ENCODE data around the gene WASF3. TPM values are rescaled to one million over a fixed set of nuclear protein-coding genes. Genes with fewer than 3 reads are reported as not detected.

WASF3 gene
- total RNA-seq, 2 donors from 2014 or later = 16.1 to 17.8 TPM

DNA sequence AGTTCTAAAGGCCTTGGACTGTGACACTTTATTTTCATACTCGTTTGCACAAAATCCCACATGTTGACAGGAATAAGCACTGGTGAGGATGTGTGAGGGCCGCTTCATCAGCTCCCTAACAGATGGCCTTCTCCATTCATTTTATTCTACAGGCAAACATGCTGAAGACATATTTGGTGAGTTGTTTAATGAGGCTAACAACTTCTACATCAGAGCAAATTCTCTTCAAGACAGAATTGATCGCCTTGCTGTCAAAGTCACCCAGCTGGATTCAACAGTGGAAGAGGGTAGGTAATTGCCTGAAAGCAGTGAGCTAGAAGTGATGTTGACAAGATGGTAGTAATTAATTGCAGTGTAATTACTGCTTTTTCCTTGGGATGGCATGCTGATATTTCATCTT lies 107.4 kb downstream of the WASF3 start:
- DNase-seq = no peak
- no peak for ATAC-seq
- intact Hi-C loops (cut with DNase I) = no loop called here

DNA sequence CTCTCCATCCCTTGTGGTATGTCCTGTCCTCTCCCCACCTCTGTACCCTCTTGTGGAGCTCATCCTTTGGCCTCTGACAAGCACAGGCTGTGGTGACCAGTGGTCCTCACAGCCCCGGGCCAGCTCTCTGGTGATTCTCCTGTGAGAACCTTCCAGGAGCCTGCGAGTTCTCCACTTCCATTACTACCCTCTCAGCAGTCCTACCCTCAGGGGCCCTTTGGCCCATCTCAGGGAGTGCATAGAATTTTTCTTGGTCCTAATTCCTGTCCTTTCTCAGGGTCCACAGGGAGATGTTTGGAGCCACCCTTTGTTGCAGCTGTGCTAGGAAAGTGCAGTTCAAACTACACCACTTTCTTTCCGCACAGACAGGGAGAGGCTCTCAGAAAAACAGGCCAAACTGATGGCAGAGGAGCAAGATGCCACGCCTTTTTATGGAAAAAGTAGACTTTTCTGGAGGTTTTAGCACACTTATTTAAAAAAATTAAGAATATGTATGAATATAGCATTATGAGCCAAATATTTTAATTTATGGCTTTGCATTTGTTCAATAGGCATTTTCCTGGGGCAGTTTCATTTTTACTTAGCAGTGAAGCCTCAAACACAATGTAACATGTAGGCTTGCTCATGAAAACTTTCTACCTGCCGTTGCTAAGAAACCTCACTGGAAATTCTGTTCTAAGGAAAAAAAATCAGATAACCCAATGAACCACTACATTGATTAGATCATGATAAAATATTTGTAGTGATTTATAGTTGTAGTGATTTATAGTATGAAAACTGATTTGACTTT lies 111.1 kb downstream of the WASF3 start:
- ATAC-seq (no peak), DNase-seq (no peak)
- intact Hi-C loops (cut with DNase I) = no loop called here

DNA sequence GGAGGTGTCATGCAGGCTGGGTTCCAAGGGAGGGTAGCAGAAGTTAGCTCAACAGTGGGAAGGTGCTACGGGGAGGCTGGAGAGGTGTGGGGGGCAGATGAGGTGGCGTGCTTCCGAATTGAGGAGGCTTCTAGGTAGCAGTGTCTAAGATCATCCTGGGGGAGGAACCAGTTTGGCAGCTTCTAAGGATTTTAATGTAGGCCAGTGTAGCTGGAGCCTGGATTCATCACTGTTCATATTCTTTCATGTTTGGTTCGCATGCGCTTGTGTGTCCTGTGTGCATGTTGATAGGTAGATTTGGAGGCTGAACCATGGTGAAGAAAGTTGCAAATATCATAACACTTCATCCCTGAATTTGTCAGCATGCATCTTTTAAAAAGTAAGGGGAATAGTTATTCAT lies 116.4 kb downstream of the WASF3 start:
- DNase-seq (no peak), ATAC-seq (no peak)
- intact Hi-C loops (cut with DNase I) = no loop called here

DNA sequence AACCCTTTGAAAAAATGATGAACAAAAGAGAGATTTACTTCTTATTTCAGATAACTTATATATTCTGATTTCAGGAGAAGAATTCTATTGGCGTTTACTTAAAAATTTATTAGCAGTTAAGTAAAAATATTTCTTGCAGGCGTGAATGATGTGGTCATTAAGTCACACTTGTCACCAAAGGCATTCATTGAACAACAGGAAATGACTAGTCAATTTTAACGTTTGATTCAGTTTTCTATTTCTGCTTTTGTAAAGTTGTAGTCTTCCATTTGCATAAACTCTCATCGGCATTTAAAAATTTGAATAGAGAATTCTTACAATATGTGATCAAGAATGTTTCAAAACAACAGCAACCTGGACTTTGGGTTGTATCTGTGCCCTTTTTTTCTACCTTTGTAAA lies 119.7 kb downstream of the WASF3 start:
- intact Hi-C loops (cut with DNase I) = no loop called here
- DNase-seq = no peak
- ATAC-seq = no peak

DNA sequence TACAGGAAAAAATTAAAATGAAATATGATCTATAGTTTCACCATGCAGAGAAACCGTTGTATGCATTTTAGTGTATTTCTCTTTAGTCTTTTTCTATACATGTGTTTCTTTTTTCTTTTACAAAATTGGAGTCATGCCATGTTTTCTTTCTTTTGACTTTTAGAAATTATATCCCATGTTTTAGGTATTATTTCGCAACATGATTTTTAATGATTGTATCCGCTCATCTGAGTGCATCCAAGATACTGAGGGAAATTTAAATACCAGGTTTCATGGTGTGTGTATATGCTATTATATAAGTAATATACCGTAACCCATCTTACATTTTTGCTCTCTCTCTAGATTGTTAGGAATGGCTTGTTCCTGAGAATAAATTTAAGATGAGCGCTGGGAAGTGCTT lies 120.8 kb downstream of the WASF3 start:
- intact Hi-C loops (cut with DNase I) = no loop called here
- ATAC-seq (no peak), DNase-seq (no peak)

DNA sequence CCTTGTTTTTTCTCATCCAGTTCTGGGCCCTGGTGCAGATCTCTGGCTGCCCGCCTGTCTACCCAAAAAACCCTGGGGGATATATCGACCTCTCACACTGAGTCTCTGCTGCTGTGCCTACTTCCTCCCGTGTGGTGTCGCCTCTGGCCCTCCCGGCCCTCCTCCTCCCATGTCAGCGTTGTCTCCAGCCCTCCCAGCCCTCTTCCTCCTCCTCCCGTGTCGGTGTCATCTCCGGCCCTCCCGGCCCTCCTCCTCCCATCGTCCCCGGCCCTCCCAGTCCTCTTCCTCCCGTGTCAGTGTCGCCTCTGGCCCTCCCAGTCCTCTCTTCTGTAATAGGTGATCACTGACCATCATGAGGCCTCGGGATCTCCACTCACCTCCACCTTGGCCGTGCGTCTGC lies 121.3 kb downstream of the WASF3 start:
- no peak for ATAC-seq
- intact Hi-C loops (cut with DNase I) = no loop called here
- DNase-seq = no peak

DNA sequence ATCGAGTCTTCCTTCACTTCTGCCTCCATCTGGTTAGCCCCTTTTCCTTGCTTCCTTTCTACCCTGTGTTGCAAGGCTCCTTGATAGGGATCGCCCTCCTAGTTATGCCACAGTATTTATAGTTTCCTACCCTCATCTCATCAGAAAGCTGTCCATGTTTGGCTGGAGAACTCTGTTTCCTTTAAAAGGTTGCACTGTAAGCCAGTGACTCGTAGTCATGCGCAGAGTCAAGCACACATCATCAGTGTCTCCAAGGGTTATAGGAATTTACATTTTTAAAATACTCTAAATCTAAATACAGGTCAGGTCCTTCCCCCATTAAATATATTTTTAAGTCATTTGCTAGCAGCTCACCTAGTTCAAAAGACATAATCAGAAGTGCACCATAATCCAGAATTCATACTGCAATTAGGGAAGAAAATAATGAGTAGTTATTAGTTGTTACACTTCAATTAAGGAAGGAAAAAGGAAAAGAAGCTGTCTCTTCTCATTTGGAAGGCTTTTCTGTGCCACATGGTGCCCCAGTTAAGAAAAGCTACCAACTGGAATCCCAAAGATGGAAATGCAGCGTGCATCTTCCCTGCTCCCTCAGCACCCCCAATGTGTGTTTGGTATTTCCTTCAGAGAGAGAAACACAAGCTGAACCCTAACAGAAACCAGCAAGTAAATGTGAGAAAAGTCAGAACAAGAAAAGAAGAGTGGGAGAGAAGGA lies 122.1 kb downstream of the WASF3 start:
- ATAC-seq = no peak
- intact Hi-C loops (cut with DNase I) = no loop called here
- no peak for DNase-seq

DNA sequence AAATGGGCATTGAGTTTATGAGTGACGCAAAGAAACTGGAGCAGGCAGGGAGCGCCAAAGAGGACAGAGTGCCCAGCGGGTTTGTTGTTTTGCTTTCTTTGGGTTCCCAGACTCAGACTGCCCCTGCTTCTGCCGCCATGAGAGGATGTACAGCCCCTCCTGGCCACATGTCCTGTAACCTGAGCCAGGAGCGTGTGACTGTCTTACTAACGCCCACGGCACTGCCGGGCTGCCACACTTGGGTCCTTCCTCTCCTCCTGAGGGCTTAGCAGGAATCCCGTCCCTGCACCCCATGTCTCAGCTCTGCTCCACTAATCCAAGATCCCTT lies 122.6 kb downstream of the WASF3 start:
- intact Hi-C loops (cut with DNase I) = no loop called here
- ATAC-seq (no peak), DNase-seq (no peak)

DNA sequence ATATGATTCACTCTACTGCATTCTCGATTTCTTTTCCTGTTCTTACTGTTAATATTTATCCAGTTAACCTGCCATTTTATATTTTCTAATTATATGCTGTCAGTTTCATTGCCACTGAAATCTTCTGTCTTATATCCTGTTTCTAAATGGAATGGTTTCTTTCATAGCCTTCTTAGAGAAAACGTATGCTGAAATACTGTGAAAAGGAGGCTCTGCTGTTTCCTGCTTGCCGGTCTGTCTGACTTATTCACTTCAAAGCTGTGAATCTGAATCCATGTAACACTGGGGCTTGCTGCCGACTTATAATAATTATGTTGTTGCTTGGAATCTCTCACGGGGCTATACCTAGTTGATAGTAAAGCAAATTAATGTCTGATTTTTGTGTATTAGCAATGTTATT lies 123.1 kb downstream of the WASF3 start:
- DNase-seq = no peak
- intact Hi-C loops (cut with DNase I) = no loop called here
- ATAC-seq = no peak

DNA sequence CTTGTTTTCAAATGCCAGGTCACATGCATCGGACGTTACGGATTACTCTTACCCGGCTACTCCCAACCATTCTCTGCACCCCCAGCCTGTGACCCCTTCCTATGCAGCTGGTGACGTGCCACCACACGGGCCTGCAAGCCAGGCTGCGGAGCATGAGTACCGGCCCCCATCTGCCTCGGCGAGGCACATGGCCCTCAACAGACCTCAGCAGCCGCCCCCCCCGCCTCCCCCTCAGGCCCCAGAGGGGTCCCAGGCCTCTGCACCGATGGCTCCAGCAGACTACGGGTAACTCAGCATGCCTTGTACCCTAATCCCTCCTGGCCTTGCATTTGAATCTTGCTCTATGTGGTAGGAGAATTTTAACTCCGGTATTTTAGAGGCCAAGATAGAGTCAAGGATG lies 123.6 kb downstream of the WASF3 start:
- ATAC-seq (no peak), DNase-seq (no peak)
- intact Hi-C loops (cut with DNase I) = no loop called here

DNA sequence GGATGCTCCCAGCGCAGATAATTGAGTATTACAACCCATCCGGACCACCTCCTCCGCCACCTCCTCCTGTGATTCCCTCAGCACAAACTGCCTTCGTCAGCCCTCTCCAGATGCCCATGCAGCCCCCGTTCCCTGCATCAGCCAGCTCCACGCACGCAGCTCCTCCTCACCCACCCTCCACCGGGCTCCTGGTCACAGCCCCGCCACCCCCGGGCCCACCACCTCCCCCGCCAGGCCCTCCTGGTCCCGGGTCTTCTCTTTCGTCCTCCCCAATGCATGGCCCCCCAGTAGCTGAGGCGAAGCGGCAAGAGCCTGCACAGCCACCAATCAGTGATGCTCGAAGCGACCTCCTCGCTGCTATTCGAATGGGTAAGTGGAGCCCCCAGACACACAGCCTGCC lies 125.1 kb downstream of the WASF3 start:
- no peak for ATAC-seq
- intact Hi-C loops (cut with DNase I) = no loop called here

DNA sequence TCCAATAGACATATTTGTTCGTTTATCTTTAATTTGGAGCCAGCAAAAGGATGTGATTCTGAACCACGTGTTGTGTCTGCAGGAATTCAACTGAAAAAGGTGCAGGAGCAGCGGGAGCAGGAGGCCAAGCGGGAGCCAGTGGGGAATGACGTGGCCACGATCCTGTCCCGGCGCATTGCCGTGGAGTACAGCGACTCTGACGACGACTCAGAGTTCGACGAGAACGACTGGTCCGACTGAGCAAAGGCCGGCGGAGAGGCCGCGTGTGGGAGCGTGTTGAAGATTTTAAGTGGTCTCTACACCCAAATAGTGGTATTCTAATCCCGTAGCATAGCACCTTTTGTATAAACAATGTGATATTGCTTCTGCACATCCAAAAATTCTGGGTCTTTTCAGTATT lies 128.1 kb downstream of the WASF3 start:
- intact Hi-C loops (cut with DNase I) = no loop called here
- no peak for DNase-seq

More for the DNA sequence above, 125.1 kb downstream of the WASF3 start:
- no peak for DNase-seq

DNA sequence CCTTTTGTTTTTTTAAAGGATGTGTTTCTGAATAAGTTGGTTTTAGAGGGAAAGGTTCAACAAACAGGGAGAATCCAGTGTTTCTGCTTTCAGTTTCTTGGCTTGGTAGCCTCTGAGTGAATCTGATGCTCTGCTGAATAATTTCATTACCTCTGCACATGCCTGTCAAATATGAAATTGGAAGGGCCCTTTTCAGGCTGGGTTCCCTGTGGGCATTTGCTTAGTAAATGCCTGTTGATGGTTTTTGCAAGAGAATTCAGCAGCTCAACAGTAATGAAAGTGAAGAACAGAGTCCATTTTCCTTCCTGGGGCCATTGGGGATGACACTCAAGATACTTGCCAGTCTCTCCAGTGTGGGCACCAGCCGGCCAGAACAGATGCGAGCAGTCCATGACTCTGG lies 128.8 kb downstream of the WASF3 start:
- ATAC-seq (no peak), DNase-seq (no peak)
- intact Hi-C loops (cut with DNase I) = no loop called here

More for the DNA sequence above, 128.1 kb downstream of the WASF3 start:
- ATAC-seq = no peak

DNA sequence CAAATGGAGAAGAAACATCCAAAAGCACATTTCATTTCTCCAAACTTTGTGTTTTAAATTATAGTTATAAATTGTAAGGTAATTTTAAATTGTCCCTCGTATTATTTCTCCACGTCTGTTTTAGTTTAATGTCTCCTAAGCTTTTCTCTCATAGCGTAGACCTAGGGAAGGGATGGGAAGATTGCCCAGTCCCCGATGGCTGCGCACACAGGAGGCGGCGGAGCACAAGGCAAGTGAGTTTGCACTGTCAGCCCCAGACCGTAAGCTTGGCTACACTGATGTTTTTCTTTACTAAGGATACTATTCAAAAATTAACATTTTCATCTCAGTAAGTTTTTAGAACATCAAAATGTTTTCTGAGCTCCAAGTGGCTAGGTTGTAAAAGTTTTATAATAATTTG lies 130.8 kb downstream of the WASF3 start:
- intact Hi-C loops (cut with DNase I) = no loop called here
- ATAC-seq = no peak
- no peak for DNase-seq

DNA sequence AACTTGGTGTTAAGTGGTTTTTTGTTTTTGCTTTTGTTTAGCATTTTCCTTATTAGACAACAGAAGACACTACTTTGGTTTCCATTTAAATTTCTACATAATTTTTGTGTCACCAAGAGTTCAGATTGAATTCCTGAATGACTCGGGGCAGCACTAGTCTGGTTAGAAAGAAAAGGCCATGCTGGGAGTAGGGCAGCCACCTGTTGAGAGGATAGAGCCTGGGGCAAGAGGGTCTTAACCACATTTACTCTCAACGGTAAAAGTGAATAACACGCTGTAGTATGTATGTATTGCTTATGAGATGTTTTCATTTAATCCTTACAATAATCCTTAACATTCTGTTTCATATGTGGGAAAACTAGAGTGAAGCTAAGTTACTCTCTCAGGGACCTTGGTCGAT lies 131.5 kb downstream of the WASF3 start:
- no peak for ATAC-seq
- DNase-seq = no peak
- intact Hi-C loops (cut with DNase I) = no loop called here

DNA sequence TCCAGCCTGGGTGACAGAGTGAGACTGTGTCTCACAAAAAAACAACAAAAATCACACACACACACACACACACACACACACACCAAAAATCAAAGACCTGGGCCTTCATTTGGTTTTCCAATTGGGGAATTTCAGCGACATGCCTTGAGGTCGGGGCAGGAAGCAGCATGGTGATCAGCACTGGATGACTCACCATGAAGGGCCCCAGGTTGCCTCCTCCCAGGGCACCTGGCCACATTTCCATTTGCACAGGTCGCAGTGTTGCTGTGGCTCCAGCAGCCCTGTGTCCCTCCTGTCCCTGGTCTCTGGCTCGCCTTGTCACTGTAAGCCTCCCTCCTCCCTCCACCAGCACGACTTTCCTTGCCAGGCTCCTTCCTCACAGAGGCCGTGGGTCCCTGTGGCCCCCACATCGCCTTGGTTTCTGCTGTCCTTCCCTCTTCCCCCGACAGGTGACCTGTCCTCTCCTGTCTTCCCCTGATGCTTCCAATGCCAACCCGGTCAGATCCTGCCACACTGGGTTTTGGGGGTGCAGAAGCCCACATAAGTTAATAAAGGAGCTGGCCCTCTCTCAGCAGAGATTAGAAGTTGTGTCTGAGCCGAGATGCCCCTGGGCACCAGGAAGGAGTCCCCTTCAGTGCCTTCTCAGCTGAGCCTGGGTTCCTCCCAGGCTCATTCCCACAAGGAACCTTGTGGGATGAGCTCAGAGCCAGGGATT lies 136.4 kb downstream of the WASF3 start:
- intact Hi-C loops (cut with DNase I) = no loop called here
- ATAC-seq (no peak), DNase-seq (no peak)

DNA sequence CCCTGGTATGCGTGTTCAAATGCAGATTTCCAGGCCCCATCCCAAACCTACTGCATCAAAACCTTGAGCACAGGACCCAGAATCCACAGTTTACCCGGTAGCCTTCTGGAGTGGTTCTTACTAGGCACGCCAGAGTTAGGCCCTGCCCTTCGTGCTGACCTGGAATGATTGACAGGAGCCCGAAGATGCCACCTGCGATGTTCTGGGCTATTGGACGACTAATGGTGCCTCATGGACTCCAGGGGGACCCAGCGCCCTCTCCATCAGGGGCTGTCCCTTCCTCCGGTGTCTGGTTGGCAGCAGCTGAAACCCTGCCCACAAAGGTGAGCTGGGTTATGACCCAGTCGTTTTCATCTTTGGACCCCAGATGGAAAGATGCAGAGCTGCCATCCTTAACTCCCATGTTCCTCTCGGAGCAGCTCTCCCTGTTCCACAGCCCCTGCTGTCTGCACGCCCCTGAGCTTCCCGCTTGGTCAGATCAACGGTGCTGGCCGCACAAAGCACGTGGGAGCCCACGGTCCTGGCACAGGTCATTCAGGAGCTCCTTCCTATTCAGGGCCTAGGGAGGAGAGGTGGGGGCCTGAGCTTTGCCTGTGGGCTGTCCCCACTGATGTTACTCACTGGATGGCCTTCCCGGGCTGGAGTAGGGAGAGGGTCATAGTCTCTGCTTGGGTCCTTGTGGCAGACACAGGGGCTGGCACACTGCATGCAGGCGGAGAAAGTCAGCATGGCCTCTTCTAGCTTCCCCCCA lies 137.3 kb downstream of the WASF3 start:
- intact Hi-C loops (cut with DNase I) = loop anchor here in 1 of 2 donors (5.0 kb wide), 2 partner anchors 212 to 512 kb away; no protein-coding TSS in a partner anchor
- no peak for DNase-seq
- ATAC-seq = no peak

DNA sequence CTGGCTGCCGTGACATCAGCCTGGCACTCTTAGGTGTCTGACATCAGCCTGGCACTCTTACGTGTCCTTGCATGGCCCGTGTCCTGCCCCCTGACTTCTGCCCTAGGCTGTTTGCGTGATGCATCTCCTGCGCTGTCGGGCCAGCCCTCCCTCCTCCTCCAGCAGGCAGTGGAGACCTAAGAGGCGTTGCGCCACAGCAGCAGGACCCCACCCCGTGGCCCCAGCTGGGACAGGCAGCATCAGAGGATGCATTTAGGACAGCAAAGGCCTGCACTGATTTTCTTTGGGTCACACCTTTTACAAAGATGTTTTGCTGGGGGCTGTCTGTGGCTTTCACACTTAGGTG lies 137.8 kb downstream of the WASF3 start:
- intact Hi-C loops (cut with DNase I) = loop anchor here in 1 of 2 donors (5.0 kb wide), 2 partner anchors 213 to 513 kb away; no protein-coding TSS in a partner anchor
- no peak for DNase-seq
- no peak for ATAC-seq

DNA sequence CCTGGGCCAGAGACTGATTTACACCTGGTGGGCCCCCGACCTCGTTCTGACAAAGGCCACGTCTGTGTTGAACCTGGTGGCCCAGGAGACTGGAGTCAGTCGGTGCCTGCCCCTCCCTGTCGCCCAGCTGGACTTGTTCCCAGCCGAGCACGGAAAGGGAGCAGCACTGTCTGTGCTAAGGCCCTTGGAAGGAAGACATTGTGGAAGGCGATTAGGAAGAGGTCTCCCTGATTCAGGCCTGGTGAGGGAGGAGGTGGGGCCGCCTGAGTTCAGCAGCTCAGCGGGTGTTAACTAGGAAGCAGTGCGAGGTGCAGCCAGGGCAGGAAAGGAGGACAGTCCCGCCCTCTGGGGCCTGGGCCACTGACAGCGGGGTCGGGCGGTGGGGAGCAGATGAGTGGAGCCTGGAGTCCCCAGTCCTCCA lies 138.4 kb downstream of the WASF3 start:
- ATAC-seq (no peak), DNase-seq (no peak)

More for the DNA sequence above, 138.4 kb downstream of the WASF3 start:
- intact Hi-C loops (cut with DNase I) = loop anchor here in 1 of 2 donors (5.0 kb wide), 2 partner anchors 214 to 514 kb away; no protein-coding TSS in a partner anchor
